ENCODE data around the gene IGF2BP3.

IGF2BP3 gene

DNA sequence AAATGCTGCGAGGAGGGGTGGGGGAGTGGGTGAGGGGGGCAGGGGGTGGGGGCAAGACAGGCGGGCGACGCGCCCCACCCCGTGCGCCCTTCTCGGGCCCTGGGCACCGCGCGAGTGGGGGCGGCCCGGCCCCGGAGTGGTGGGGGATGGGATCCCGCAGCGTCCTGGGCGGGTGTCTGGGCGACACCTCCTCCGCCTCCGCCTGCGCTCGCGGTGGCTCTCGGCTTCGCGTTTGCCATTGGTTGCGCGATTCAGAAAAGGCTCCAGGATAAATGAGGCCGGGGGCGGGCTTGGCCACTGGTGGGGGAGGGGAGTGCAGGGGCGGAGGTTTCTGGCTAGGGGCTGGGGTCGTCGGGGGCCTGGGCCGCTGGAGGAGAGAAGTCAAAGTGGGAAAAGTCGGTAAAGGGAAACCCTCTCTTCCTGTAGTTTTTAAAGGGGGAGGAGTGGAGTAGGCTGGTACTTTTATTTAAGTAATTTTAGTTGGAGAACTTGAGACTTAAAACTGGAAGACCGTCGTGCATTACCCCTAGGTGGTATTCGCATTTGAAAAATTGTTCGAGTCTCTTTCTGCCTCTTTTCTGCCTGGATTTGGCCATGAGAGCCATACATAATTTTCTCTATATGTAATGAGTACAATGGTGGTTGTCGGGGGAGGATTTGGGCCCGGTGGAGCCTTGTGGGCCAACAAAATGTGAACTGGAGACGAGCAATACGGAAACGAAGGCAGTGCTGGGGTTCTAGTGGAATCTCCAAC, 992 bp upstream of the IGF2BP3 start:
- DNase-seq: peak; percentile 92

DNA sequence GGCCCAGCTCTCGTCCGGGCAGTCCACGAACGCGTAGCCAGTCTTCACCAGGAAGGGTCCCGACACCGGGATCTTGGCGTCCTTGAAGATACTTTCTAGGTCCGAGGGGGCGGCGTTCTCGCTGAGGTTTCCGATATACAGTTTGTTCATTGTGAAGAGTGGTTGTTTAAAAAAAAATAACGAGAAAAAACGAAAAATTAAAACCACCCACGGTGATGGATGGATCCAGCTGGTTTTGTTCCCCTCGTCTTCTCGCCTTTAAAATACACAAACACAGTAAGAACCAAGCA, 385 bp downstream of the IGF2BP3 start:
- no peak for DNase-seq

DNA sequence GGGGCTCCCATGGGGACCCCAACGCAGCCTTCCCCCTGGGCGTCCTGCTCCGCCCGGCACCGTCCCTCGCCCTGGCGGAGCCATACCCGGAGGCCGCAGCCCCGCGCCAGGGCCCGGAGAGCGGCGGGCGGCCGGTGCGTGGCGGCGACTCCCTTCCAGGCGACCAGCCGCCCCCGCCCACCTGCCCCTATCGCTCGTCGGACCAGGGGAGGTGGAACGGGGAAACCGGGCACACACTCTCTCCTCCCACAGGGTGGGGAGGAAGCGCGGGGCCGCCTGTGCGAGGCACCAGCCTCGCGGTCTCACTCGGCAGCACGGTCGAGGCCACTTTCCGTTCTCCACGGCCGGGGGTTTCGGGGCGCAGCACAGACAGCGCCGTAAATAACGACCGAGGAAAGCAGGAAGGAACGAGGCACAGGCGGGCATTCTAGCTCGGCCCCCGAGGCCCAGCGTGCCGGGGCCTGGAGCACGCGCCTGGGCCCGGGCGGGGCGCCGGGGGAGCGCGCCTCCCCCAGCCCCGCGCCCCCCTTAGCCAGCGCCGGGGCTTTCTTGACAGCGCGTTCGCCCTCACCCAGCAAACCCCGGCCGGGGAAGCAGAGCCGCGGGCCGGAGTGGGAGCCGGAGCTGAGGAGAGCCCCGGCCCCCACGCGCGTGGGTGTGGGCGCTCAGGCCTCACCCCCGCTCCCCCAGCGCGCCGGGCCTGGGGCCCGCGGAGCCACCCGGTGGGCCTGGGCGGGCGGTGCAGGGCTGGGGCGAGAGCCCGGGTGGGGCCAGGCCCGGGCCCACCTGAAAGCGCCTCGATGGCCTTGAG, 936 bp downstream of the IGF2BP3 start:
- DNase-seq: no peak

DNA sequence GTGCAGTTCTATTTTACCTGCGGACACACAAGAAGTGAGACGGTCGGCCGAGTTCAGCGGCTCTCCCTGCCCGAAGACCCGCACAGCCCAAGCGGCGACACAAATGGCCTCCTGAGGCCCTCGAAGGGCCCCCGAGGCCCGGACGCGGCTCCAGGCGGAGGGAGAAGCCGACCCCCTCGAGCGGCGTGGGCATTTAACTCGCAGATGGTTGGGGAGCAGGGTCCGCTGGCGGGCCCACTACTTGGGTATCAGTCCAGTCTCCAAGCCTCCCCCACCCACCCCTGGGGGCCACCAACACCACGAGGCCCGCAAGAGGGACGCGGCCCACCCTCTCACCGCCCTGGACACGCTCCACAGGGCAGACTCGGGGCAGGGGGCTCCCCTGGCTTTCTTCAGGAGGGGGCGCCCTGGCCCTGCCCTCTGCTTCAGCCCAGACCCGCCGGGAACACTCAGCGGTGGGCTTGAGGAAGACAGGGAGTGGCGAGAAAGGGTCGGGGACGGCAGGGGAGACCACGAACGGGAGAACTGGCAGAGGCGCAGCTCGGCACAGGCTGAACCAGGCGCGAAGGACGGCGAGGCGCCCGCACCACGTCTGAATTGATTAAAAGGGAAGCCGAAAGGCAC, 1.7 kb downstream of the IGF2BP3 start:
- DNase-seq: no peak

DNA sequence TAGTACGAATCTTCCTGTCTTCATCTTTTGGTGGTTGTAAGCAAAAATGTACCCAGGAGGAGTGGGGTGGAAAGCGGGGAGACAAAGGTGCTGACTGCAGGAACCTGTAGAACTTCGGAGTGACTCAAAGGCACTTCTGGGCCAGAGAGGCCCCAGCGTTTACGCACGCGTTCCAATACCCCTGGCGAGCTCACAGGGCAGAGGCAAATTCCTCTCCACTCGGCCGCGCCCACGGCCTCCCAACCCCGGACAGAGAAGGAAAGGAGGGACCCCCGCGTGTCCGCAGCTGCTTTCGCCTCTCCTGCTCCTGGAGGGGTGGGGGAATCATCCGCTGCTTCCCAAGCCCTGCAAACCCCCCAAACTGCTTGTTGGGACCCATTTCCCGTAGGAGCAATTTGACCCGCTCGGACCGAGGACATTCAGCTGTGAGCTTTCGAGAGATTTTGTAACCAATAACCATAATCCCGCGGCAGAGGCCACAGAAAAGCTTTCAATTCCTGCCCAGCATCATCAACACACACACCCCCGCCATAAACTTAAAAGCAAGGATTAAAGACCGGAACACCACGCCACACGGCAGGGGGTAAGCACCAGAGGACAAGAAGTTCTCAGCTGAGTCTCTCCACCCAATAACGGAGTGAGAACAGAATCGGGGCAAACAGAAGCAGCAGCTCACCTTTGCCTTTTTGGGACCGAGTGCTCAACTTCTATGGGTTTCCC, 2.3 kb downstream of the IGF2BP3 start:
- no peak for DNase-seq

DNA sequence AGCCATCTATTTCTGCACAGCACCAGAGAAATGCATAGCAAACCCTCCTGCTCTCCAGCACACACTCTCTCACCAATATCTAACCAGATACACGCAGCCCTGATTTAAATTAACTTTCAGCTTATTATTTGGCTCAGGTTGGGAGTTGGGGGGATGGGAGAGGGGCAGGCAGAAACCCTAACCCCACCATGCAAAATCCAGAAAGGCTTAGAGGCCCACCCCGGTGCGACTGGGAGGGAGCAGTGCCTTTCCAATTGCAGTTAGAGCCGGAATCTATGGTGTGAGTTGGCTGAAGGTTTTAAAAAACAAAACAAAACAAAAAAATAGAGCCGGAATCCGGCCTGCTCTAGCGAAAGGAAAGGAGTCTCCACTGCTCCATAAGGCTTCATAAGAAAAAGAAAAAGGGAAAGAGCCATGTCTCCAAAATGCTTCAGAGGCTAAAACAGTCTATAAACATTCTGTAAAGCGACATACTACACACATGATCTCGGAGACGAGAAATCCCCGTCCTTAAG, 2.9 kb downstream of the IGF2BP3 start:
- no peak for DNase-seq

DNA sequence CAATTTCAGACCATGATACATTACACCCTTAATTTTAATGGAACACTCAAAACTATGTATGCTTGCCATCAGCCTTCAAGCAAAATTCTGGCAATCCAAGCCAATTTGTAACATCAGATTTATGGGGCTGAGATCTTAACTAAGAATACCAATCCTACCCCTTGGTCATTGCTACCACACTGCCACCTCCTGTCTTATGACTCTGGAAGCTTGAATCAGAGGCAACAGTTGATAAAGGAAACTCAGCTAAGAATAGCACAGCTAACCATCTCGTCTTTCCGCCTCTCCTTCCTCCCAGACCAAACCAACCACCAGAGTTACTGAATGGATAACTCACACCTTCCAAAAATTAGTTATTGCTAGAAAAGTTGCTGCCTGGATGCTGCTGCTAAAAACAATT, 7.4 kb downstream of the IGF2BP3 start:
- no peak for DNase-seq

DNA sequence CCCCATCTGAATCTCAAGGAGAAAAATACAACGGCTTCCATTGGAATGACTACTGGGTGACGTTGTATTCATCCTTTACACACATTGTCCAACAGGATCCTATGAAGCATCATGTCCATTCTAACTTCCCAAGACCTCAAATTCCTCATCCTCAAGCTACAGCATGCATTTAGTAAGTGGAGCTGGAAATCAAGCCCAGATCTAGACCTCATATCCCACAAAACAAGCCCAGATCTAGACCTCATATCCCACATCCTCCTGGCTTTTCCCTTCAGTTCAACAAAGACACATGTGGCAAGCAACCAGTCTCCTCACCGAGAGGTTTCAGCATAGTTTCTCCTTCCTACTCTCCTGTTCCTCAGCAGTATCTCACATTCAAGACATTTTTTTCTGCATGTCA, 12.2 kb downstream of the IGF2BP3 start:
- DNase-seq: no peak

DNA sequence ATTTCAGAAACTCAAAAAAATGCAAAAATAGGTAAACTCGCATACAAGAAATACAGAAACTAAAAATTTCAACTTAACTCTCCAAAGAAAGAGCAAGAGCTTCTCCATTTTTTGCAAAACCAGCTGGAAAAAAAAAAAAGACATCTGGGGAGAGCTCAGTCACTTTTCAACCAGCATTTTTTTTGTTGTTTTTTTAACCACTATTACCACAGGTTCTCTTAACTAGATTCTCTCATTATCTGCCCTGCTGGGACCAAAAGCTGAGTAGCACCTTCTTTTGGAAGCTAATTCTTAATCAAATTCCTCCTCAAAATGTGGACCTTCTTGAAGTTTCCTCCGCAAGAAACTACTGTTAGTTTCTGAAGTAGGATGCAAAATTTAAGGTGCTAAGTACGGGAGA, 14.2 kb downstream of the IGF2BP3 start:
- DNase-seq: no peak

DNA sequence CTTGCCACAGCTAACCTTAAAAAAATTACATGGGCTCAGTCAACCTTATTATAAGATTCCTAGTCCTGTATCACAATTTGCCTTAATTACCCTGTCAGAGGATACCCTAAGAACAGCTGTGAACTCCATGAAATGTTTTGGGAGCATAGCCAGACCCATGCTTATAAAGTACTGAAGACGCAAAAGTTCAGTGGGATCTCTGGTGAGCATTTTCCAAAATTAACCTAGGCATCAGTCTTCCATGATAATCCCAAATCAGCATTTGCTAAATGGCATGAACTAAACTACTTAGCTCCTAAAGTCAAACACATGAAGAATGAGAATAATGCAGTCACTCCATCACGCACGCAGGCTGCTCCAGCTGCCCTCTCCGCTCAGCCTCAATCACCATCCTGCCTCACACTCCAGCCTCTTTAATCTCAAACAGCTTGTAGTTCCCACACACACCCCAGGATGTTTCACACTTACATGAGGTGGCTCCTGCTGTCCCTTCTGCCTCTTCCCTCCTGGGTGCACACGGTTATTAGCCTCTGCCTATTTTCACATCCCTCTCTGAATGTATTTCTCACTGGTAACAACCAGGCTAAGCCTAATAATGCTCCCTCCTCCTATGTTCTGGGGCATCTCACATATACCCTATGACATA, 15.3 kb downstream of the IGF2BP3 start:
- DNase-seq: no peak

DNA sequence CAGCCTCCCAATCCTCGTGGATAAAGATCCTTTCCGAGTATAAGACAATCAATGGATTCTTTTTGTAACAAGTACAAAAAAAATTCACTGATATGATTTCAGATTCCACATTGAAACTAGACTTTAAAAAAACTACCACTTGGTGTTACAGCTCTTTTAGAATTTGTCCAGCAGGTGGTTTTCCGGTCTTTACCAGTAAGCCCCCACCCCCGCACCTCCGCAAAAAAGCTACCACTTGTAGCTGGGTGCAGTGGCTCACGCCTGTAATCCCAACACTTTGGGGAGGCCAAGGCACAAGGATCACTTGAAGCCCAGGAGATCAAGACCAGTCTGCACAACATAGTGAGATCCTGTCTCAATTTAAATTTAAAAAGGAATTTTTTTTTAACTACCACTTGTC, 19.8 kb downstream of the IGF2BP3 start:
- no peak for DNase-seq

DNA sequence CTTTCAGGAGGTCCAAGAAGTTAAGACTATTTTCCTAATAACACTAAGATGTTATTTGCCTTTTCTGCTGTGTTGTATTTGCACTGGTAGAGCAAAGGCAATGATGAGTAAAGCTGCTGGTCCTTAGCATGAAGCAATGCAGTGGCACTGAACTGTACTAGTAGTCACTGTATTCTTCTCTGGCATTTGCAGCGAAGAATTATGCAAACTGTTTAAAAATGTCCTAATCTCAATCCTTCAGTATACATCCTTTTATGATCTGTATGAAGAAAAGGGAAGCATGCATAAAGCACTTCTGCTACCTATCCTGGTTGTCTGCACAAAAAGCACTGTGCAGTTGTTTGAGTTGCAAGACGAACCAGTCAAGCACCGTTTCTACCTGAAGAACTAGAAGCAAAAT, 20.4 kb downstream of the IGF2BP3 start:
- no peak for DNase-seq

DNA sequence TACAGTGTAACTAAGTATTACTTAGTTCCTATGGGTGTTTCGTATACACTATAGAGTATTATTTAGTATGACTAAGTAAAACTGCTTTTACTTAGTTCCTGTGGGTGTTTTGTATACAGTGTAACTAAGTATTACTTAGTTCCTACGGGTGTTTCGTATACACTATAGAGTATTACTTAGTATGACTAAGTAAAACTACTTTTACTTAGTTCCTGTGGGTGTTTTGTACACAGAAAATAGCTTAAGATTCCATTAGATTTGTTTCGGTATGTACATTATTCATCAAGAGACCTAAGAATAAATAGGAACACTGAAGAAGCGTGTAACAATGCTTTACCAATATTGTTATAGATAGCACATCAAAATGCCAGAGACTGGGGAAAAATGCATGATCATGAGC, 25.0 kb downstream of the IGF2BP3 start:
- no peak for DNase-seq

DNA sequence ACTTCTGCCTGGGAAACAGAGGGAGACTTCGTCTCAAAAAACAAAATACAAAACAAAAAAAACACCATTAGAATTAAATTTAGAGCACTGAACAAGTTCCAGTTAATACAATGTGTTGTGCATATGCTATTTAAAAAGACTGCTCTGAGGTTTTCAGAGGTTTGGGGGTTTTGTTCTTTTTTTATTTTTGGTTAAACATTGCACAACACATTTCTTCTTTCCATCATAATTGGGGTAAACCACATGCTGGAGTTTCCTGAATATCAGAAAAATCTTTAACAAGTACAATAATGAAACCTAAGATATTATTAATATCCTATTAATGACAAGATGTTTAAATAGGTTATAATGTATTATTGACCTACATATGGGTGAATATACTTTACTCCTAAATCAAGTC, 26.3 kb downstream of the IGF2BP3 start:
- DNase-seq: no peak

DNA sequence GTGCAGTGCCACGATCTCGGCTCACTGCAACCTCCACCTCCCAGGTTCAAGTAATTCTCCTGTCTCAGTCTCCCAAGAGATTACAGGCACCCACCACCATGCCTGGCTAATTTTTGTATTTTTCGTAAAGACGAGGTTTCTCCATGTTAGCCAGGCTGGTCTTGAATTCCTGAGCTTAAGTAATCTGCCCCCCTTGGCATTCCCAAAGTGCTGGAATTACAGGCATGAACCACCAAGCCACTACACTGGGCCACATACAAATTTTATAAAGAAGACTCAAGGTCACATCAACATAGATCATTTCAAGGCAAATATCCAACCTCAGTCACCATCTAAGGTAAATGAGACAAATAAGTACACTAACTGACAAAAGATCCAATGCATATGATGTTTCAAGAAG, 32.1 kb downstream of the IGF2BP3 start:
- DNase-seq: no peak

DNA sequence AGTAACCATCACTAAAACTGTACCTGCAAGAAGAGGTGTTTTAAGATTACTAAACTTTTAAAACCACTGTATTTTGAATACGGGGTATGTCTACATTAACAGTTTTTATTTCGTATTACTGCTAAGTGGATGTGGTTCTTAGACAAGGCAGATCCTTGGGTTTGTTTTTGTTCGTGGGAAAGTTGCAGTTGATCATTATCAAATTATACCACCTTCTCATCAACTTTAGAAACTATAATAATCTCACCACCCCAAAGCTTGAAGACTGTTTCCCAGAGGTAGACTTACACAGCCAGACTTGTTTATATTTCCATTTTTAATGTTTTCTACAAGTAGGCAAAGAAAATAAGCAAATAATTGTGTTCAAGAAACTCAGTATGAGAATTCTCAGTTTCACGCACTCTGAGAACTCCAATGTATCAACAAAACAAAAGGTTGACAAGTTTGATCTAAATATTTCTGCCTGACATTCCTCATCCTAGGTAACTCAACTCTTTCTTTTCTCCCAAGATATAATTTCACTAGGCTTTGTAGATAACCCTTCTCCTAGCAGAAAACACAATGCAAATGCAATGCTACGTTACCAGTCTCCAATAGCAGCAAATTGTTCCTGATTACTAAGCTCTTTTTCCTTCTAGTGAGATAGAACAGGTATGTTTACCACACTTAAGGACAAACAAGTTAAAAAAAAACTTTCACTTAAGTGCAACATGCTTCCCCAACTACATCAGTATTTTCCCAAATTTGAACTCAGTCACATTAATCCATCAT, 36.0 kb downstream of the IGF2BP3 start:
- DNase-seq: no peak

DNA sequence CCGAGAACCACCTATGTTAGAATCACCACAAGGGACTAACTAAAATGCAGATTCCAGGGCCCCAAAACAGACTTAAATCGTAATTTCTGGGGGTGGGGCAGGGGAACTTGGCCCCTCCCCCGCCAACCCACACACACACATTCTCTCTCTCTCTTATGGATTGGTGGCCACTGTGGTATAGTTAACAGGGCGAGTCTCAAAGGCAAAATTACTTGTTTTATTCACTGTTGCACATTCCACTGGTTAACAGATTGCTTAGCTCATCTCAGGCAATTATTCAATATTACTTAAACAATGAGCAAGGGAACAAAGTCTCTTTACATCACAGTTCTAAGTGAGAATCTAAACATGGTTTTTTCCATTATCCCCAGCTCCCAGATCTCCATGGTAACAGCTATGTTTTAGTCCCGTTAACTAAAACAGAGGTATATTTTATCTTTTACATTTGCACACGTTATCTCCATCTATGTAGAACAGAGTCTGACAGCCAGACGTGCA, 38.5 kb downstream of the IGF2BP3 start:
- no peak for DNase-seq

DNA sequence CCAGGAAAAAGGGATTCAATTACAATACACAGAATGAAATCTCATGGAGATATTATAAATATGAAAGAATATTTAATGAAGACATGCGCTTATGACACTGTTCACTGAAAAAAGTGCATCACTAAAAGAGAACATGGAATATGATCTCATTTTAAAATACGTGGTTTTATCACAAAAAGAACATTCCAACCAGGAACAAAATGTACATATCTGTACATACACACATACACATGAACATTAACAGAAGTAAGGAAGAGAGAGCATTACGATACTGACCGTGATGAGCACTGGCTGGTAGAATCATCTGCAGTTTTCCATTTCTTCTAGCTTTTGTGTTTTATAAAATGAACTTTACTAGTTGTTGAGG, 39.4 kb downstream of the IGF2BP3 start:
- DNase-seq: no peak

DNA sequence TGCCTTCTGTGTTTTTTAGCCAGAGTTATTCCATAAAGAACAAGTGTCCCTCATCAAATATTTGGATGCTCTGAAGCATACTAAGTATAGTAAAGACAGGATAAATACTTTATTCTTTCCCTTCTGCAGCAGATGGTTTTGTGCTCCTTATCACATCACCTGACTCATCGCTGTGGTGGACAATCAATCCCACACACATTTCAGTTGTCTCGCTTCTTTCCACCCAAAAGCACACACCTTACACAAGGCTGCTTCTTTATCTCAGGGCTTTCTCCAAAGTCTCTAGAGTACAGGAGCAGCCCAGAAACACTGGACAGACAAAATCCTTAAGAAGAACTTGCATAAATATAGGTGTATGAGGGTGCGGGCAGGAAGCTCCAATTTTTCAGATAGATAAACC, 43.4 kb downstream of the IGF2BP3 start:
- DNase-seq: no peak

DNA sequence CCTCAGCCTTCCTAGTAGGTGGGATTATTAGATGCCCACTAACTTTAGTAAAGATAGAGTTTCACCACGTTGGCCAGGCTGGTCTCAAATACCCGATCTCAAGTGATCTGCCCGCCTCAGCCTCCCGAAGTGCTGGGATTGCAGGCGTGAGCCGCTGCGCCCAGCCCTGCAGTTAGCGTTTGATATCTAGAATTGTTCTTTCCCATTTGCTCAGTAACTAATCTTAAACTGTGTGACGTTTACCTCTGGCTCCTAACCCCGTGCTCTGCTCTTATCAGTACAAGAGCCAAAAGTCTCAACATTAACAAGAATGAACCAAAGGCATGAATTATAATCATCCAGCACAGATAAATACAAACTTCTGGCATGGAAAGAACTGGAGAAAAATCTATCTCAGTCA, 47.4 kb downstream of the IGF2BP3 start:
- DNase-seq: no peak

DNA sequence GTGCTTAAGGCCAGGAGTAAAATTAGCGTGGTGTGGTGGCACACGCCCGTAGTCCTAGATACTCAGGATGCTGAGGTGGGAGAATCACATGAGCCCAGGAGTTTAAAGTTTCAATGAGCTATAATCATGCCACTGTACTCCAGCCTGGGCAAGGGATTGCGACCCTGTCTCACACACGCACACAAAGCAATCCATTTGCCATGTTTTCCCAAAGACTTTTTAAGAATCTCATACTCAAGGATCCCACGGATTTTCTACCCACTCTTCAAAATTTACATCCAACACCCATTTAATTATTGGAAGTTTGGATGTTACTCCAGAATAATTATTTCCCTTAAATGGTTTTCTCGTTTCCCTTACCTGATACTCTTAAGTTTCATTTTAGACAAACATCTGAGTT, 47.9 kb downstream of the IGF2BP3 start:
- DNase-seq: no peak

DNA sequence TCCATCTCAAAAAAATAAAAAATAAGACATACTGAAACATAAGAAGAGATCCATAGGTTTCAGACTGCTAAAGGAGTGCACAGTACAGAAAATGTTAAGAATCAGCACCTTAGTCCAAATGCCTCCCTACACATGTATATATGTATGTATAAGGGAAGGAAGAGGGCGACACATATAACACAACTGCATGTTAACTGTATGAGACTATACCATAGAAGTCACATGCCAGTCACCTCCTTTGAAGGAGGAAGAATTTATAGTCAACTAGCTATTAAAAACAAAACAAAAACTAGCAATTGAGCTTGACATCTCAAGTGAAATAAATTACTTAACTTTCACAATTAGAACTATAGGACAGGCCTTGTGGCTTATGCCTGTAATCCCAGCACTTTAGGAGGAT, 50.4 kb downstream of the IGF2BP3 start:
- no peak for DNase-seq
